B cell (primary cell): ENCODE data around the gene CAMKK2. TPM values are rescaled to one million over a fixed set of nuclear protein-coding genes. Genes with fewer than 3 reads are reported as not detected.

Source experiments
- ATAC-seq: fragments of 200-7000 bp; cut with Tn5 transposase; one replicate; pipeline ENCODE4 v1.10.0; 2021; ENCODE audit warnings: low read depth, mild to moderate bottlenecking, moderate number of reproducible peaks, moderate library complexity
- CTCF ChIA-PET: fragments of 350-600 bp; sonication (Branson Sonifier 250); formaldehyde crosslinking; loops from one replicate; lab custom pipeline; 2021; ENCODE audit warnings: antibody characterized with exemption, inconsistent platforms; lab: Charles Lee
- POLR2A ChIA-PET: fragments of 350-600 bp; sonication (Branson Sonifier 250); formaldehyde crosslinking; loops from one replicate; lab custom pipeline; 2021; ENCODE audit warnings: antibody characterized with exemption; lab: Charles Lee
- DNase-seq: peaks from one replicate; pipeline ENCODE4 v3.0.0; 2013
- H2AFZ ChIP-seq: 2 replicates; pipeline ENCODE4 v1.6.1; 2012; ENCODE audit warnings: mild to moderate bottlenecking, low read depth, low read length; ENCODE audit not compliant: insufficient read depth, poor library complexity, severe bottlenecking
- H3K27ac ChIP-seq, 2 donors: 1 replicate in 1 of 2; 2 replicates in 1 of 2; pipeline ENCODE4 v1.5.1; 2012 to 2013; ENCODE audit warnings: low read length in 2 of 2, mild to moderate bottlenecking in 2 of 2, moderate library complexity in 1 of 2
- H3K27me3 ChIP-seq, 4 experiments: fragments of 200-600 bp in 1 of 4; sonication (generic) in 1 of 4; replicated peaks in 1 of 4; 1 replicate in 2 of 4; 2 replicates in 2 of 4; pipeline versions ENCODE4 v1.6.1 to v1.7.0; 2013 to 2016; ENCODE audit warnings: low read length in 3 of 4, mild to moderate bottlenecking in 2 of 4, mixed read lengths in 1 of 4, moderate library complexity in 1 of 4; ENCODE audit not compliant: insufficient read depth in 4 of 4, control insufficient read depth in 3 of 4; ENCODE audit errors: control extremely low read depth in 1 of 4
- H3K36me3 ChIP-seq, 2 experiments: replicated peaks in 1 of 2; 1 replicate in 1 of 2; 2 replicates in 1 of 2; pipeline versions ENCODE4 v1.6.1 to v1.7.1; 2013; ENCODE audit warnings: low read length in 1 of 2; ENCODE audit not compliant: insufficient read depth in 2 of 2, control insufficient read depth in 1 of 2; ENCODE audit errors: control extremely low read depth in 1 of 2, extremely low read depth in 1 of 2
- H3K4me1 ChIP-seq, 2 donors: fragments of 200-600 bp in 1 of 2; sonication (generic) in 1 of 2; 1 replicate in 1 of 2; 2 replicates in 1 of 2; pipeline versions ENCODE4 v1.5.1 to v1.6.1; 2013 to 2017; ENCODE audit warnings: low read length in 2 of 2; ENCODE audit not compliant: control insufficient read depth in 2 of 2, insufficient read depth in 2 of 2
- H3K4me2 ChIP-seq: replicated peaks from 2 replicates; pipeline ENCODE3; 2012; ENCODE audit warnings: mild to moderate bottlenecking, low read depth, low read length; ENCODE audit not compliant: poor library complexity, severe bottlenecking
- H3K4me3 ChIP-seq, 5 experiments: fragments of 200-600 bp in 1 of 5; sonication (generic) in 1 of 5; 1 replicate in 3 of 5; 2 replicates in 2 of 5; pipeline versions ENCODE4 v1.5.1 to v1.7.0; 2011 to 2016; ENCODE audit warnings: low read length in 4 of 5, mild to moderate bottlenecking in 4 of 5, low read depth in 2 of 5, control low read depth in 1 of 5, moderate library complexity in 1 of 5; ENCODE audit not compliant: insufficient read depth in 1 of 5; ENCODE audit errors: control extremely low read depth in 1 of 5, extremely low read depth in 1 of 5
- H3K79me2 ChIP-seq: fragments of 200-600 bp; sonication (generic); one replicate; pipeline ENCODE4 v1.6.0; 2016; ENCODE audit warnings: low read length; ENCODE audit not compliant: control insufficient read depth, insufficient read depth
- H3K9ac ChIP-seq: fragments of 200-600 bp; sonication (generic); 2 replicates; pipeline ENCODE4 v1.6.1; 2017; ENCODE audit warnings: mild to moderate bottlenecking, low read length, moderate library complexity
- H3K9me3 ChIP-seq, 3 donors: one replicate each; pipeline versions ENCODE4 v1.6.1 to v1.7.1; 2013; ENCODE audit warnings: low read length in 2 of 3; ENCODE audit not compliant: control insufficient read depth in 2 of 3, insufficient read depth in 1 of 3; ENCODE audit errors: control extremely low read depth in 1 of 3
- H4K20me1 ChIP-seq: 2 replicates; pipeline ENCODE4 v1.6.0; 2012; ENCODE audit warnings: mild to moderate bottlenecking, low read length; ENCODE audit not compliant: insufficient read depth, control insufficient read depth, poor library complexity, severe bottlenecking
- H3K27ac Mint-ChIP-seq: one replicate; pipeline ENCODE4 v1.8.0; 2021; ENCODE audit warnings: mixed read lengths
- H3K27me3 Mint-ChIP-seq: one replicate; pipeline ENCODE4 v1.8.0; 2021; ENCODE audit warnings: mixed read lengths
- H3K4me1 Mint-ChIP-seq: one replicate; pipeline ENCODE4 v1.8.0; 2021; ENCODE audit warnings: mixed read lengths
- H3K4me3 Mint-ChIP-seq: one replicate; pipeline ENCODE4 v1.8.0; 2021; ENCODE audit warnings: mixed read lengths
- H3K9me3 Mint-ChIP-seq: one replicate; pipeline ENCODE4 v1.8.0; 2022; ENCODE audit warnings: mixed read lengths; ENCODE audit not compliant: insufficient read depth
- EZH2 ChIP-seq: IDR thresholded peaks from 2 replicates; pipeline ENCODE4 v1.6.1; 2012; ENCODE audit warnings: borderline replicate concordance, low read depth, mild to moderate bottlenecking, moderate library complexity, low read length; ENCODE audit not compliant: insufficient read depth, poor library complexity, severe bottlenecking
- WGBS: methylation state at CpG from one replicate; pipeline ENCODE4 v1.1.5; 2013; ENCODE audit warnings: missing lambda C conversion rate; ENCODE audit not compliant: insufficient coverage; 5-methylcytosine and 5-hydroxymethylcytosine counted together
- intact Hi-C: fragments of 100-400 bp; cut with micrococcal nuclease; formaldehyde crosslinking; loops from one replicate; pipeline ENCODE4 v1.10.0; 2022
- polyA plus RNA-seq: library from polyadenylated mRNA; depleted of rRNA; stranded (reverse); fragments of >200 nt; gene quantifications from 2 replicates; pipeline ENCODE4 v1.2.3, GENCODE V29; 2012
- total RNA-seq, 2 donors: library from RNA; stranded (reverse); fragments of 120-200 nt in 1 of 2; gene quantifications; 1 replicate in 1 of 2; 2 replicates in 1 of 2; pipeline versions ENCODE4 v1.2.3 to v1.2.4, GENCODE V29; 2013 to 2022
- TF ChIP-seq, protein P1 (sequence below): fragments of 200-600 bp; IDR thresholded peaks from one replicate; pipeline ENCODE4 v1.8.0; 2022; ENCODE audit warnings: antibody characterized with exemption, mild to moderate bottlenecking

CAMKK2 gene
- total and polyA plus RNA-seq, 2 donors (not counting 1 experiment from before 2014, with no cell fraction given), result 9.7 to 17.1 TPM

- H3K36me3 ChIP-seq, result peaks cover 9 to 68% of the 10 kb centered on the region in 2 experiments
- peaks cover 3% of the 10 kb centered on the region for H3K4me1 Mint-ChIP-seq
- no peaks in the 10 kb centered on the region for H3K27me3 ChIP-seq
- DNase-seq (no peak), ATAC-seq (no peak)
- intact Hi-C loops, result no loop called here
- ChIA-PET CTCF (interaction anchor here (0.9 to 8.8 kb wide), 2 partner anchors 105 to 126 kb away, joined by 3 to 115 read pairs; no protein-coding TSS in a partner anchor), POLR2A (no interaction called here)
- H3K27ac ChIP-seq, result no peak overlapping the region
- peaks cover 13% of the 10 kb centered on the region for H3K79me2 ChIP-seq
- H3K4me1 ChIP-seq, result no peaks in the 10 kb centered on the region
- H4K20me1 ChIP-seq, result peaks cover 11% of the 10 kb centered on the region
- H3K9me3 Mint-ChIP-seq, result no peaks in the 10 kb centered on the region
- no peak overlapping the region for H3K4me3 ChIP-seq
- H3K9ac ChIP-seq, result no peak overlapping the region
- WGBS, result 97% methylated on average over 4 of the region's 4 CpGs
- TF ChIP-seq EZH2, result no peak
- TF ChIP-seq, protein P1, sequence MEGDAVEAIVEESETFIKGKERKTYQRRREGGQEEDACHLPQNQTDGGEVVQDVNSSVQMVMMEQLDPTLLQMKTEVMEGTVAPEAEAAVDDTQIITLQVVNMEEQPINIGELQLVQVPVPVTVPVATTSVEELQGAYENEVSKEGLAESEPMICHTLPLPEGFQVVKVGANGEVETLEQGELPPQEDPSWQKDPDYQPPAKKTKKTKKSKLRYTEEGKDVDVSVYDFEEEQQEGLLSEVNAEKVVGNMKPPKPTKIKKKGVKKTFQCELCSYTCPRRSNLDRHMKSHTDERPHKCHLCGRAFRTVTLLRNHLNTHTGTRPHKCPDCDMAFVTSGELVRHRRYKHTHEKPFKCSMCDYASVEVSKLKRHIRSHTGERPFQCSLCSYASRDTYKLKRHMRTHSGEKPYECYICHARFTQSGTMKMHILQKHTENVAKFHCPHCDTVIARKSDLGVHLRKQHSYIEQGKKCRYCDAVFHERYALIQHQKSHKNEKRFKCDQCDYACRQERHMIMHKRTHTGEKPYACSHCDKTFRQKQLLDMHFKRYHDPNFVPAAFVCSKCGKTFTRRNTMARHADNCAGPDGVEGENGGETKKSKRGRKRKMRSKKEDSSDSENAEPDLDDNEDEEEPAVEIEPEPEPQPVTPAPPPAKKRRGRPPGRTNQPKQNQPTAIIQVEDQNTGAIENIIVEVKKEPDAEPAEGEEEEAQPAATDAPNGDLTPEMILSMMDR, result no peak
- no peaks in the 10 kb centered on the region for H3K9me3 ChIP-seq
- no peak overlapping the region for H3K4me3 Mint-ChIP-seq
- H3K27me3 Mint-ChIP-seq, result no peaks in the 10 kb centered on the region
- H3K4me2 ChIP-seq, result no peak overlapping the region
- no peak overlapping the region for H2AFZ ChIP-seq
- no peak overlapping the region for H3K27ac Mint-ChIP-seq
Measured at GRCh38 chr12:121337416-121337815, 40.9 kb upstream of the CAMKK2 start.

DNA sequence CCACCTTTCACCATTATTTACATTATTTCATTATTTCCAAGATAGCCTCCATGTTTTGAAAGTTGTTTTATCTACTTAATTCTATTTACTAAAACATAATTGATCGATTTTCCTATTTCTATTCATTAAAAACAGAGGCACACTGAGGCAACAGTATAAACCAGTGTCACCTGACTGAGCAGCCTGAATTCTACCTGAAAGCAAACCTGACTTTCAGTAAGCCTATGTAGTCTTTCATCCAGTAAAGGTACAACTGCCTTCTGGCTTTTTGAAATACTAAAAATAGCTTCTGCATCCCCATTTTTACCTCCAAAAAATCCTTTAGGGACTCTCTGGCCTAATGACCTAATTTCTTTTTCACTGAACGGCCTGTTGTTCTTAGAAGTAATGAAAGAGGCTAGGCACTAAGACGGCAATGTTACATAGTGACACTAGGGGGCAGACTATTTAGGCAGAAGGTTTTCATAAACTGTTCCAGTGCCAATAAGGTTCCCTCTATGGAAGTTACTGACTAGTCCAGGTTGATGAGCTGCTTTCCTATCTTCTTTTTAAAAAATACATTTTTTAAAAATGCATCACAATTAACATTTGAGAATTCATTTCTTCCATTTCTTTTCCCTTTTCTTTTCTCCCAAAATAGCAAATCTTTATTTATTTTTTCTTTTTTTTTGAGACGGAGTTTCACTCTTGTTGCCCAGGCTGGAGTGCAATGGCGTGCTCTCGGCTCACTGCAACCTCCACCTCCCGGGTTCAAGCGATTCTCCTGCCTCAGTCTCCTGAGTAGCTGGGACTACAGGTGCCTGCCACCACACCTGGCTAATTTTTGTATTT, 38.2 kb upstream of the CAMKK2 start:
- no peak overlapping the region for H3K4me2 ChIP-seq
- CTCF ChIA-PET, result interaction anchor here (0.6 to 8.8 kb wide), 20 partner anchors 9 to 867 kb away, joined by 3 to 115 read pairs (median 4); partner anchors contain the start of genes ANAPC5 and RNF34
- H3K9me3 ChIP-seq, result no peaks in the 10 kb centered on the region
- TF ChIP-seq EZH2, result no peak
- TF ChIP-seq, protein P1, result peak; percentile 92
- H3K27ac Mint-ChIP-seq, result no peak overlapping the region
- peaks cover 11% of the 10 kb centered on the region for H4K20me1 ChIP-seq
- WGBS, result no CpG with 5 or more reads among the region's 8 CpGs
- H3K9ac ChIP-seq, result no peak overlapping the region
- peaks cover 3% of the 10 kb centered on the region for H3K4me1 Mint-ChIP-seq
- no peaks in the 10 kb centered on the region for H3K4me1 ChIP-seq
- H2AFZ ChIP-seq, result peak overlapping the region; percentile 45
- no peaks in the 10 kb centered on the region for H3K27me3 Mint-ChIP-seq
- H3K9me3 Mint-ChIP-seq, result no peaks in the 10 kb centered on the region
- H3K27ac ChIP-seq, result no peak overlapping the region
- no peaks in the 10 kb centered on the region for H3K27me3 ChIP-seq
- H3K4me3 ChIP-seq, result no peak overlapping the region
- POLR2A ChIA-PET, result no interaction called here
- peaks cover 13% of the 10 kb centered on the region for H3K79me2 ChIP-seq
- no peak overlapping the region for H3K4me3 Mint-ChIP-seq
- peak; percentile 73 for ATAC-seq
- peaks cover 14 to 72% of the 10 kb centered on the region in 2 experiments for H3K36me3 ChIP-seq
- intact Hi-C loops, result loop anchor here (1.0 to 2.0 kb wide), 2 partner anchors 66 to 348 kb away; partner anchors contain the start of gene RNF34
- peak; percentile 70 for DNase-seq
